ENCODE results near the gene ZNF536. TPM values are rescaled to one million over a fixed set of nuclear protein-coding genes. Genes with fewer than 3 reads are reported as not detected.

The ZNF536 gene
- total RNA-seq, 1 experiment from 2014 or later, result not detected

DNA sequence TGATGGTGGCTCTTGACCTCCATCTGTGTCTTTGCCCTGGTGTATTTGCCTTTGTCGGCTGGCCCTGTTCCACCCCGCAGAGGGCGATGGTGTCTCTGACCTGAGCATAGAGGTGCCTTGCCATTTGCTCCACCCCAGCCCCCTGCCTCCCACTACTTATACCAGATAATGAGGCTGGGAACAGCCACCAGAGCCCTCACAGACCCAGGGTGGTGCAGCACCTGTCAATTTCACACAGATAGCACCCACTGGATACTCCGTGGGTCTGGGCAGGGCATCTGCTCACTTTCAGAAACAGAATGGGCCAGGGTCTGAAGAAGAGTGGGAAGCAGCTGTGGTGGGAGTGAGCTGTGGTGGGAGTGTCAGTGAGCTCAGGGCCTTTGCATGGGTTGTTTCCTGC is 4.1 kb downstream of the ZNF536 start:
- Histone ChIP-seq H3K9me2 (ENCODE audit: insufficient read depth) (no peaks in the 10 kb centered on the region), H3K4me2 (no peak overlapping the region), H2AFZ (no peak overlapping the region), H3K27me3 (ENCODE audit: insufficient read depth, low read depth) (peaks cover 39% of the 10 kb centered on the region), H3F3A (ENCODE audit: insufficient read depth, low read depth) (no peaks in the 10 kb centered on the region), H3K4me1 (replicated peaks; ENCODE audit: insufficient read depth) (no peaks in the 10 kb centered on the region), H3K27ac (no peak overlapping the region), H3K4me3 (no peak overlapping the region), H3K36me3 (ENCODE audit: low read depth) (no peaks in the 10 kb centered on the region), H3K79me2 (ENCODE audit: low read depth) (no peaks in the 10 kb centered on the region), H3K9me3 (ENCODE audit: insufficient read depth, low read depth) (no peaks in the 10 kb centered on the region), H4K20me1 (ENCODE audit: insufficient read depth) (no peaks in the 10 kb centered on the region)
- CTCF ChIA-PET, result no interaction called here
- DNase-seq, result no peak
- no TSS peak for BruUV-seq (replicated peaks)
- intact Hi-C loops (cut with micrococcal nuclease; ENCODE audit: unreplicated experiment), result no loop called here
- no peak for TF ChIP-seq EZH2 (IDR thresholded peaks at IDR 0.05; ENCODE audit: low read depth)
- TF ChIP-seq, protein P1, sequence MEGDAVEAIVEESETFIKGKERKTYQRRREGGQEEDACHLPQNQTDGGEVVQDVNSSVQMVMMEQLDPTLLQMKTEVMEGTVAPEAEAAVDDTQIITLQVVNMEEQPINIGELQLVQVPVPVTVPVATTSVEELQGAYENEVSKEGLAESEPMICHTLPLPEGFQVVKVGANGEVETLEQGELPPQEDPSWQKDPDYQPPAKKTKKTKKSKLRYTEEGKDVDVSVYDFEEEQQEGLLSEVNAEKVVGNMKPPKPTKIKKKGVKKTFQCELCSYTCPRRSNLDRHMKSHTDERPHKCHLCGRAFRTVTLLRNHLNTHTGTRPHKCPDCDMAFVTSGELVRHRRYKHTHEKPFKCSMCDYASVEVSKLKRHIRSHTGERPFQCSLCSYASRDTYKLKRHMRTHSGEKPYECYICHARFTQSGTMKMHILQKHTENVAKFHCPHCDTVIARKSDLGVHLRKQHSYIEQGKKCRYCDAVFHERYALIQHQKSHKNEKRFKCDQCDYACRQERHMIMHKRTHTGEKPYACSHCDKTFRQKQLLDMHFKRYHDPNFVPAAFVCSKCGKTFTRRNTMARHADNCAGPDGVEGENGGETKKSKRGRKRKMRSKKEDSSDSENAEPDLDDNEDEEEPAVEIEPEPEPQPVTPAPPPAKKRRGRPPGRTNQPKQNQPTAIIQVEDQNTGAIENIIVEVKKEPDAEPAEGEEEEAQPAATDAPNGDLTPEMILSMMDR (conservative IDR thresholded peaks at IDR 0.05), result no peak
- POLR2A ChIA-PET (ENCODE audit: unreplicated experiment), result no interaction called here

- no peaks in the 10 kb centered on the region for H3F3A ChIP-seq (ENCODE audit: insufficient read depth, low read depth)
Measured at GRCh38 chr19:30376826-30377425, 4.7 kb downstream of the ZNF536 start.

DNA sequence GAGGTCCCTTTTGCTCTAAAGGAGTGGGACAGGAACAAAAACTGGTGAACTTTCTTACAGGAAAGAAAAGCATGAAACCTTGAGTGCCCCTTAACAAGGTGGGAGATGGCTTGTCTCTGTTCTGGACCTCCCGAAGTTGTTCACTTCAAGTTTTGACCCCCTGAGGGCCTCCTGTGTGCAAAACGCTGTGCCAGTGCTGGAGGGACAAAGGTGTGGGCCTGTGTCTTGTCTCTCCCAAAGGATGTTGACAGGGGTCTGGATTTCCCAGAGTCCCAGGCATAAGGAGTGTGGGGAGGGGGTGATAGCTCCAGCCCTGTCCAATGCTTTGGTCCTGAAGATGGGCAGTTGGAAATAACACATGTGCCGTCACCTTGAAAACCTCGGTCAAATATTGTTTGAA is 6.5 kb downstream of the ZNF536 start:
- CTCF ChIA-PET, result no interaction called here

More at GRCh38 chr19:30376826-30377425, 4.7 kb downstream of the ZNF536 start:
- Histone ChIP-seq H3K4me3 (no peak overlapping the region), H3K9me2 (ENCODE audit: insufficient read depth) (no peaks in the 10 kb centered on the region), H3K4me1 (replicated peaks; ENCODE audit: insufficient read depth) (no peaks in the 10 kb centered on the region), H3K36me3 (ENCODE audit: low read depth) (no peaks in the 10 kb centered on the region), H3K27me3 (ENCODE audit: insufficient read depth, low read depth) (peaks cover 41% of the 10 kb centered on the region), H4K20me1 (ENCODE audit: insufficient read depth) (no peaks in the 10 kb centered on the region), H3K79me2 (ENCODE audit: low read depth) (no peaks in the 10 kb centered on the region), H2AFZ (no peak overlapping the region), H3K9me3 (ENCODE audit: insufficient read depth, low read depth) (no peaks in the 10 kb centered on the region), H3K4me2 (no peak overlapping the region), H3K27ac (no peak overlapping the region)
- POLR2A ChIA-PET (ENCODE audit: unreplicated experiment), result no interaction called here
- no TSS peak for BruUV-seq (replicated peaks)
- DNase-seq, result no peak
- TF ChIP-seq, protein P1 (conservative IDR thresholded peaks at IDR 0.05), result no peak
- TF ChIP-seq EZH2 (IDR thresholded peaks at IDR 0.05; ENCODE audit: low read depth), result no peak
- intact Hi-C loops (cut with micrococcal nuclease; ENCODE audit: unreplicated experiment), result no loop called here
- CTCF ChIA-PET, result no interaction called here

More for the DNA sequence above, 6.5 kb downstream of the ZNF536 start:
- intact Hi-C loops (cut with micrococcal nuclease; ENCODE audit: unreplicated experiment), result no loop called here
- TF ChIP-seq EZH2 (IDR thresholded peaks at IDR 0.05; ENCODE audit: low read depth), result no peak
- TF ChIP-seq, protein P1 (conservative IDR thresholded peaks at IDR 0.05), result no peak
- no peak for DNase-seq
- H3K36me3 ChIP-seq (ENCODE audit: low read depth), result no peaks in the 10 kb centered on the region
- H3K4me2 ChIP-seq, result no peak overlapping the region
- no peak overlapping the region for H2AFZ ChIP-seq
- H4K20me1 ChIP-seq (ENCODE audit: insufficient read depth), result no peaks in the 10 kb centered on the region
- H3K4me1 ChIP-seq (replicated peaks; ENCODE audit: insufficient read depth), result no peaks in the 10 kb centered on the region
- no peaks in the 10 kb centered on the region for H3K79me2 ChIP-seq (ENCODE audit: low read depth)
- no peak overlapping the region for H3K27ac ChIP-seq
- POLR2A ChIA-PET (ENCODE audit: unreplicated experiment), result no interaction called here
- H3K9me2 ChIP-seq (ENCODE audit: insufficient read depth), result no peaks in the 10 kb centered on the region
- H3K27me3 ChIP-seq (ENCODE audit: insufficient read depth, low read depth), result peaks cover 35% of the 10 kb centered on the region
- no TSS peak for BruUV-seq (replicated peaks)
- H3K9me3 ChIP-seq (ENCODE audit: insufficient read depth, low read depth), result no peaks in the 10 kb centered on the region
- H3F3A ChIP-seq (ENCODE audit: insufficient read depth, low read depth), result no peaks in the 10 kb centered on the region
- H3K4me3 ChIP-seq, result no peak overlapping the region
